T1000 (cell line): Measurements from ENCODE around the gene MEAK7.
"Not testable (repeated sequence)": the region's sequence is repeated elsewhere in the genome, so short reads cannot be mapped to it uniquely, and the experiment has no call there.

ENCODE experiments used
- DNase-seq: peaks from one replicate; lab custom pipeline; 2025; ENCODE audit warnings: mixed read lengths; lab: John Stamatoyannopoulos, UW

MEAK7 gene

GRCh38 chr16:84532855-84533486 is 28.5 kb upstream of the MEAK7 start:
- DNase-seq = no peak

GRCh38 chr16:84532291-84532724 is 27.8 kb upstream of the MEAK7 start:
- DNase-seq = peak; percentile 72

GRCh38 chr16:84531671-84532111 is 27.2 kb upstream of the MEAK7 start:
- no peak for DNase-seq

GRCh38 chr16:84530590-84530989 is 26.1 kb upstream of the MEAK7 start:
- DNase-seq = no peak

GRCh38 chr16:84529607-84530006 is 25.1 kb upstream of the MEAK7 start:
- DNase-seq = no peak

- DNase-seq = no peak
These were observed 23.9 kb upstream of the MEAK7 start for GRCh38 chr16:84528322-84528721.

- DNase-seq = no peak
These were observed 23.2 kb upstream of the MEAK7 start for GRCh38 chr16:84527532-84528269.

- no peak for DNase-seq
These were observed 22.5 kb upstream of the MEAK7 start for GRCh38 chr16:84526794-84527531.

- DNase-seq = not testable (repeated sequence)
These were observed 20.6 kb upstream of the MEAK7 start for GRCh38 chr16:84524941-84525581.

GRCh38 chr16:84524346-84524920 is 20.0 kb upstream of the MEAK7 start:
- DNase-seq = no peak

- no peak for DNase-seq
These were observed 17.0 kb upstream of the MEAK7 start for GRCh38 chr16:84521497-84521770.

GRCh38 chr16:84520725-84521496 is 16.5 kb upstream of the MEAK7 start:
- DNase-seq = no peak

- no peak for DNase-seq
These were observed 15.4 kb upstream of the MEAK7 start for GRCh38 chr16:84519855-84520254.

- DNase-seq = no peak
These were observed 14.4 kb upstream of the MEAK7 start for GRCh38 chr16:84518804-84519341.

- DNase-seq = not testable (repeated sequence)
These were observed 13.8 kb upstream of the MEAK7 start for GRCh38 chr16:84518220-84518619.

GRCh38 chr16:84517366-84517765 is 12.9 kb upstream of the MEAK7 start:
- DNase-seq = no peak

- DNase-seq = no peak
These were observed 10.7 kb upstream of the MEAK7 start for GRCh38 chr16:84514874-84515835.

GRCh38 chr16:84514295-84514873 is 9.9 kb upstream of the MEAK7 start:
- no peak for DNase-seq

GRCh38 chr16:84513666-84514065 is 9.2 kb upstream of the MEAK7 start:
- no peak for DNase-seq

- no peak for DNase-seq
These were observed 8.7 kb upstream of the MEAK7 start for GRCh38 chr16:84513123-84513522.
